Superior temporal gyrus (tissue), 1 donor: ENCODE data around the gene BAIAP2L1.
"Not testable (repeated sequence)": the region's sequence is repeated elsewhere in the genome, so short reads cannot be mapped to it uniquely, and the experiment has no call there.

Experiments
- DNase-seq: peaks from one replicate; pipeline ENCODE4 v3.0.0-alpha.2; 2016; ENCODE audit errors: extremely low spot score

BAIAP2L1 gene

GRCh38 chr7:98400542-98401340 is at the start of gene BAIAP2L1:
BAIAP2L1 (minus strand) TSS chr7:98401090; CDS start chr7:98400852, 238 bp downstream.
- no peak for DNase-seq

- no peak for DNase-seq
Measured at GRCh38 chr7:98448766-98449165, 47.9 kb upstream of the BAIAP2L1 start.

GRCh38 chr7:98440992-98441391 is 40.1 kb upstream of the BAIAP2L1 start:
- DNase-seq, result not testable (repeated sequence)

- no peak for DNase-seq
Measured at GRCh38 chr7:98439484-98439883, 38.6 kb upstream of the BAIAP2L1 start.

- no peak for DNase-seq
Measured at GRCh38 chr7:98434087-98434486, 33.2 kb upstream of the BAIAP2L1 start.

- no peak for DNase-seq
Measured at GRCh38 chr7:98429799-98430198, 28.9 kb upstream of the BAIAP2L1 start.

GRCh38 chr7:98423043-98423442 is 22.2 kb upstream of the BAIAP2L1 start:
- DNase-seq, result no peak

GRCh38 chr7:98420966-98421612 is 20.2 kb upstream of the BAIAP2L1 start:
- DNase-seq, result peak; percentile 36

- DNase-seq, result not testable (repeated sequence)
Measured at GRCh38 chr7:98419988-98420387, 19.1 kb upstream of the BAIAP2L1 start.

- not testable (repeated sequence) for DNase-seq
Measured at GRCh38 chr7:98419316-98419691, 18.4 kb upstream of the BAIAP2L1 start.

GRCh38 chr7:98418636-98419315 is 17.9 kb upstream of the BAIAP2L1 start:
- DNase-seq, result no peak

GRCh38 chr7:98418271-98418635 is 17.4 kb upstream of the BAIAP2L1 start:
- no peak for DNase-seq

- not testable (repeated sequence) for DNase-seq
Measured at GRCh38 chr7:98417604-98418270, 16.8 kb upstream of the BAIAP2L1 start.

GRCh38 chr7:98414205-98414900 is 13.5 kb upstream of the BAIAP2L1 start:
- no peak for DNase-seq

GRCh38 chr7:98413655-98414054 is 12.8 kb upstream of the BAIAP2L1 start:
- DNase-seq, result not testable (repeated sequence)

- no peak for DNase-seq
Measured at GRCh38 chr7:98409843-98410242, 9.0 kb upstream of the BAIAP2L1 start.

GRCh38 chr7:98408146-98408545 is 7.3 kb upstream of the BAIAP2L1 start:
- DNase-seq, result not testable (repeated sequence)

- DNase-seq, result no peak
Measured at GRCh38 chr7:98406827-98407226, 5.9 kb upstream of the BAIAP2L1 start.

- DNase-seq, result no peak
Measured at GRCh38 chr7:98404840-98405239, 4.0 kb upstream of the BAIAP2L1 start.

- no peak for DNase-seq
Measured at GRCh38 chr7:98399890-98400541, 874 bp downstream of the BAIAP2L1 start.

- no peak for DNase-seq
Measured at GRCh38 chr7:98399462-98399861, 1.4 kb downstream of the BAIAP2L1 start.
